ENCODE data around the gene CS. TPM values are rescaled to one million over a fixed set of nuclear protein-coding genes. Genes with fewer than 3 reads are reported as not detected.

CS gene
- total RNA-seq, 1 experiment from 2014 or later: 254 TPM

- Mint-ChIP-seq H3K4me1 (ENCODE audit: low read depth, unreplicated experiment) (peaks cover 28% of the 10 kb centered on the region), H3K27me3 (ENCODE audit: unreplicated experiment) (no peaks in the 10 kb centered on the region), H3K36me3 (ENCODE audit: insufficient read depth, unreplicated experiment) (peaks cover 28% of the 10 kb centered on the region), H3K9me3 (ENCODE audit: low read depth, unreplicated experiment) (peaks cover 2% of the 10 kb centered on the region), H3K27ac (ENCODE audit: unreplicated experiment) (no peak overlapping the region), H3K4me3 (ENCODE audit: low read depth, unreplicated experiment) (no peak overlapping the region)
- TF ChIP-seq, protein P1, sequence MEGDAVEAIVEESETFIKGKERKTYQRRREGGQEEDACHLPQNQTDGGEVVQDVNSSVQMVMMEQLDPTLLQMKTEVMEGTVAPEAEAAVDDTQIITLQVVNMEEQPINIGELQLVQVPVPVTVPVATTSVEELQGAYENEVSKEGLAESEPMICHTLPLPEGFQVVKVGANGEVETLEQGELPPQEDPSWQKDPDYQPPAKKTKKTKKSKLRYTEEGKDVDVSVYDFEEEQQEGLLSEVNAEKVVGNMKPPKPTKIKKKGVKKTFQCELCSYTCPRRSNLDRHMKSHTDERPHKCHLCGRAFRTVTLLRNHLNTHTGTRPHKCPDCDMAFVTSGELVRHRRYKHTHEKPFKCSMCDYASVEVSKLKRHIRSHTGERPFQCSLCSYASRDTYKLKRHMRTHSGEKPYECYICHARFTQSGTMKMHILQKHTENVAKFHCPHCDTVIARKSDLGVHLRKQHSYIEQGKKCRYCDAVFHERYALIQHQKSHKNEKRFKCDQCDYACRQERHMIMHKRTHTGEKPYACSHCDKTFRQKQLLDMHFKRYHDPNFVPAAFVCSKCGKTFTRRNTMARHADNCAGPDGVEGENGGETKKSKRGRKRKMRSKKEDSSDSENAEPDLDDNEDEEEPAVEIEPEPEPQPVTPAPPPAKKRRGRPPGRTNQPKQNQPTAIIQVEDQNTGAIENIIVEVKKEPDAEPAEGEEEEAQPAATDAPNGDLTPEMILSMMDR (IDR thresholded peaks at IDR 0.05; ENCODE audit: unreplicated experiment): no peak
- intact Hi-C loops (cut with micrococcal nuclease; ENCODE audit: unreplicated experiment): no loop called here
- CTCF ChIA-PET: no interaction called here
- DNase-seq: no peak
- no TSS peak for BruUV-seq (replicated peaks)
These were observed 39.8 kb downstream of the CS start for GRCh38 chr12:56260380-56260779.

DNA sequence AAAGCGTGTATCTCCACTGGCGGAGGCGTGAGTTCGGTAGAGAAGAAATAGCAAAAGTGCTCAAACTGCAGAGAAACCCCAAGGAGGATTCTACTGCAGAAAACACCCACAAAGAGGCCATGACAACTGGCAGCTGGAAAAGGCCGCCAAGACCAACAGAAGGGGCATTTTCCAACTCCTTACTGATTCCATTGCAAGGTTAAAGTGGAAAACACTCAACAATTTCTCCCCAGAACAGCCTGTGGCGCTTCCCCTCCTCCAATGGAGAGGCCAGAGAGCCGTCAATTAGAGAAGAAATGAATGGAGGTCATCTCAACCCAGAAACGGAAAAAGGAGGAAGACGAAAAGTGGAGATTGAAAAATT, 41.3 kb downstream of the CS start:
- DNase-seq: no peak
- Mint-ChIP-seq H3K27ac (ENCODE audit: unreplicated experiment) (peak overlapping the region; percentile 41), H3K9me3 (ENCODE audit: low read depth, unreplicated experiment) (peaks cover 2% of the 10 kb centered on the region), H3K27me3 (ENCODE audit: unreplicated experiment) (no peaks in the 10 kb centered on the region), H3K4me1 (ENCODE audit: low read depth, unreplicated experiment) (peaks cover 28% of the 10 kb centered on the region), H3K36me3 (ENCODE audit: insufficient read depth, unreplicated experiment) (peaks cover 39% of the 10 kb centered on the region), H3K4me3 (ENCODE audit: low read depth, unreplicated experiment) (peak overlapping the region; percentile 83)
- CTCF ChIA-PET: interaction anchor here (1.0 to 1.7 kb wide), 4 partner anchors 12 to 205 kb away, joined by 3 to 10 read pairs (median 4); partner anchors contain the start of genes ESYT1 and RNF41
- intact Hi-C loops (cut with micrococcal nuclease; ENCODE audit: unreplicated experiment): no loop called here
- BruUV-seq (replicated peaks): no TSS peak
- TF ChIP-seq, protein P1 (IDR thresholded peaks at IDR 0.05; ENCODE audit: unreplicated experiment): no peak

DNA sequence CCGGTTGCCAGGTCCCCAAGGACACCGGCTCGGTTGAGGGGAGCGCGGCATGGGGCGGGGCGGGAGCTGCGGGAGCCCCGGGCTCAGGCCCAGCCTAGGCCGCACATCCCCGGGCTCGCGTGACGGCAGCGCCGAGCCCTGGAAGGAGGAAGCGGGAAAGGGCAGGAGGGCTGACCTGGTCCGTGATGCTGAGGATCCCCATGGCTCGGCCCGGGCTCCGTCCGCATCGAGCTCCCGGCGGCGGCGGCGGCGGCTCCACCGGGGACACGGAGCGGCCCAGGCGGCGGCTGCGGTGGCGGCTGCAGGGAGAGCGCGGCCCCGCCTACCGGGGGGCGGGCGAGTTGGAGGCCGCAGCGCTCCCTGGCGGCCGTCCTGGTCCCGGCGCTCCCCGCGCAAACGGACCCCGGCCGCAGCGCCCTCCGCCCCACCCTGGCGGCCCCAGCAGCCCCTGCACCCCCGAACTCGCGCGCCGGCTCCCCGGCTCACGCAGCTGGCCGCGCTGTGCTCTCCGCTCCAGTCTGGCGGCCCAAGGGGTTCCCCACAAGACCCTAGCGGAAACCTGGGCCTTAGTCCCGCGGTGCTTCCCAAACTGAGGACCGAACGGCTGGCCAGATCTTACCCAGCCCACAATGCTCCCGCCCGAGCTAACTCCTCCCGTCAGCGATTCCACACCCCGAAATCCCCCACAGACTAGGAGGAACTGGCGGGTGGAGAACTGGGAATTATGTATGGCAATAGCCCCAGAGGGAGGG, 41.9 kb downstream of the CS start, which contains the start of gene ANKRD52:
ANKRD52 (minus strand) TSS at position 317 of the 752 bp plus-strand sequence; CDS start at position 202, 115 bp downstream.
- Mint-ChIP-seq H3K27ac (ENCODE audit: unreplicated experiment) (peak within 1 kb of the TSS; percentile 55), H3K9me3 (ENCODE audit: low read depth, unreplicated experiment) (peaks cover 2% of the 10 kb centered on the region), H3K4me3 (ENCODE audit: low read depth, unreplicated experiment) (peak within 1 kb of the TSS; percentile 83), H3K36me3 (ENCODE audit: insufficient read depth, unreplicated experiment) (peaks cover 44% of the 10 kb centered on the region), H3K4me1 (ENCODE audit: low read depth, unreplicated experiment) (peaks cover 28% of the 10 kb centered on the region), H3K27me3 (ENCODE audit: unreplicated experiment) (no peaks in the 10 kb centered on the region)
- CTCF ChIA-PET: interaction anchor here (0.6 to 1.7 kb wide), 11 partner anchors 9 to 520 kb away, joined by 3 to 10 read pairs (median 3); partner anchors contain the start of genes ESYT1, RNF41 and ZC3H10
- intact Hi-C loops (cut with micrococcal nuclease; ENCODE audit: unreplicated experiment): no loop called here
- peak; percentile 91 for DNase-seq
- BruUV-seq (replicated peaks): no TSS peak
- TF ChIP-seq, protein P1 (IDR thresholded peaks at IDR 0.05; ENCODE audit: unreplicated experiment): peak; percentile 92

- Mint-ChIP-seq H3K36me3 (ENCODE audit: insufficient read depth, unreplicated experiment) (peaks cover 51% of the 10 kb centered on the region), H3K27ac (ENCODE audit: unreplicated experiment) (peak overlapping the region; percentile 55), H3K4me3 (ENCODE audit: low read depth, unreplicated experiment) (peak overlapping the region; percentile 83), H3K4me1 (ENCODE audit: low read depth, unreplicated experiment) (peaks cover 28% of the 10 kb centered on the region), H3K9me3 (ENCODE audit: low read depth, unreplicated experiment) (peaks cover 2% of the 10 kb centered on the region), H3K27me3 (ENCODE audit: unreplicated experiment) (no peaks in the 10 kb centered on the region)
- CTCF ChIA-PET: interaction anchor here (0.6 to 1.7 kb wide), 9 partner anchors 9 to 519 kb away, joined by 3 to 10 read pairs (median 3); partner anchors contain the start of genes ESYT1 and RNF41
- DNase-seq: peak; percentile 54
- BruUV-seq (replicated peaks): TSS peak; percentile 34
- TF ChIP-seq, protein P1 (IDR thresholded peaks at IDR 0.05; ENCODE audit: unreplicated experiment): no peak
- intact Hi-C loops (cut with micrococcal nuclease; ENCODE audit: unreplicated experiment): no loop called here
These were observed 42.6 kb downstream of the CS start for GRCh38 chr12:56257491-56258067.

Data from Calu3 (cell line).